ENCODE results near the gene FOXE3.

- TF ChIP-seq POLR2AphosphoS5 (IDR thresholded peaks at IDR 0.05) = no peak
- no peak for TF ChIP-seq CTCF (IDR thresholded peaks at IDR 0.05)
- no peak for TF ChIP-seq POLR2A (IDR thresholded peaks at IDR 0.05)
- no peak for TF ChIP-seq EP300 (IDR thresholded peaks at IDR 0.05)
Observed at GRCh38 chr1:47401761-47402160, 14.3 kb upstream of the FOXE3 start.
